Cardiac fibroblast (primary cell): Measurements from ENCODE around the gene RPS6KA4.

Source experiments
- DNase-seq, 2 donors: peaks; one replicate each; pipeline versions ENCODE4 v3.0.0 to v3.0.0-alpha.2; 2010; ENCODE audit warnings: low read depth in 2 of 2
- H3K4me3 ChIP-seq, 2 donors: replicated peaks in 1 of 2; 1 replicate in 1 of 2; 2 replicates in 1 of 2; pipeline ENCODE4 v1.5.1; 2011; ENCODE audit warnings: low read depth in 2 of 2, low read length in 2 of 2, mild to moderate bottlenecking in 2 of 2, moderate library complexity in 1 of 2
- CTCF ChIP-seq: IDR thresholded peaks from one replicate; pipeline ENCODE4 v1.5.1; 2011; ENCODE audit warnings: low read depth, mild to moderate bottlenecking, low read length, inconsistent platforms

Gene RPS6KA4

GRCh38 chr11:64369440-64370421, 10.8 kb downstream of the RPS6KA4 start:
- no peak overlapping the region for H3K4me3 ChIP-seq
- no peak for DNase-seq
- no peak for TF ChIP-seq CTCF

GRCh38 chr11:64371201-64371600, 12.2 kb downstream of the RPS6KA4 start:
- TF ChIP-seq CTCF = no peak
- no peak for DNase-seq
- no peak overlapping the region for H3K4me3 ChIP-seq

GRCh38 chr11:64372021-64372420, 13.1 kb downstream of the RPS6KA4 start:
- no peak overlapping the region for H3K4me3 ChIP-seq
- DNase-seq = no peak
- TF ChIP-seq CTCF = no peak

GRCh38 chr11:64372802-64373597, 14.0 kb downstream of the RPS6KA4 start:
- peak in 1 of 2 donors; percentile 43 for DNase-seq
- no peak overlapping the region for H3K4me3 ChIP-seq
- TF ChIP-seq CTCF = no peak

- DNase-seq = no peak
- no peak overlapping the region for H3K4me3 ChIP-seq
- no peak for TF ChIP-seq CTCF
Observed at GRCh38 chr11:64373598-64373974, 14.6 kb downstream of the RPS6KA4 start.

- no peak for TF ChIP-seq CTCF
- no peak overlapping the region for H3K4me3 ChIP-seq
- DNase-seq = no peak
Observed at GRCh38 chr11:64376071-64376470, 17.1 kb downstream of the RPS6KA4 start.
